PC-3 (cell line): Measurements from ENCODE around the gene GABRR1.

ENCODE experiments used
- EZH2 ChIP-seq: fragments of 300-600 bp; sonication (generic); IDR thresholded peaks from one replicate; pipeline ENCODE4 v1.6.1; 2017; ENCODE audit warnings: antibody characterized with exemption, mild to moderate bottlenecking, low read length; ENCODE audit not compliant: unreplicated experiment
- EZH2phosphoT487 ChIP-seq: fragments of 300-600 bp; sonication (generic); IDR thresholded peaks from 2 replicates; pipeline ENCODE4 v1.6.1; 2018; ENCODE audit warnings: mild to moderate bottlenecking, antibody characterized with exemption, low read length, borderline replicate concordance
- TF ChIP-seq, protein P1 (sequence below): fragments of 300-600 bp; sonication (generic); conservative IDR thresholded peaks from 2 replicates; pipeline ENCODE4 v1.5.1; 2017; ENCODE audit warnings: antibody characterized with exemption, low read depth, mild to moderate bottlenecking, low read length

DNA sequence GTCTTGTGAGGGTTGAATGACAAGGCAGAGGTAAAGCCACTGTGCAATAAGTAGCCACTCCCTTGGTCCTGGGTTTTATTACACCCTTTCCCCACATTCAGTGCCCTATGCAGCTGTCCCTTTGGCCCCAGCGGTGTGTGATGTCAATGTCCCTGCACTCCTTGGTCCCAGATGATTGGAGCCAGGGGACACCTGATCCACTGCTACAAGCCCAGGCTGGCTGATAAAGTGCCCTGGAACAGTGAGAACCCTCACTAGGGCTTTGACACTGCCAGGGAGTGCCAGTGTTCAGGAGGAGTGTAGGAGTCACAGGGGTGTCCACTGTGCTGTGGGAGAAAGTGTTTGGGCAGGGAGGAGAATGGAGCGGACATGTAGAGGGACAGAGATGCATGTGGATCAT, 30.4 kb downstream of the GABRR1 start:
- TF ChIP-seq, protein P1, sequence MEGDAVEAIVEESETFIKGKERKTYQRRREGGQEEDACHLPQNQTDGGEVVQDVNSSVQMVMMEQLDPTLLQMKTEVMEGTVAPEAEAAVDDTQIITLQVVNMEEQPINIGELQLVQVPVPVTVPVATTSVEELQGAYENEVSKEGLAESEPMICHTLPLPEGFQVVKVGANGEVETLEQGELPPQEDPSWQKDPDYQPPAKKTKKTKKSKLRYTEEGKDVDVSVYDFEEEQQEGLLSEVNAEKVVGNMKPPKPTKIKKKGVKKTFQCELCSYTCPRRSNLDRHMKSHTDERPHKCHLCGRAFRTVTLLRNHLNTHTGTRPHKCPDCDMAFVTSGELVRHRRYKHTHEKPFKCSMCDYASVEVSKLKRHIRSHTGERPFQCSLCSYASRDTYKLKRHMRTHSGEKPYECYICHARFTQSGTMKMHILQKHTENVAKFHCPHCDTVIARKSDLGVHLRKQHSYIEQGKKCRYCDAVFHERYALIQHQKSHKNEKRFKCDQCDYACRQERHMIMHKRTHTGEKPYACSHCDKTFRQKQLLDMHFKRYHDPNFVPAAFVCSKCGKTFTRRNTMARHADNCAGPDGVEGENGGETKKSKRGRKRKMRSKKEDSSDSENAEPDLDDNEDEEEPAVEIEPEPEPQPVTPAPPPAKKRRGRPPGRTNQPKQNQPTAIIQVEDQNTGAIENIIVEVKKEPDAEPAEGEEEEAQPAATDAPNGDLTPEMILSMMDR: no peak
- no peak for TF ChIP-seq EZH2
- TF ChIP-seq EZH2phosphoT487: no peak
